Mucosa of descending colon (tissue), 3 donors: ENCODE results near the gene KRT76. TPM values are rescaled to one million over a fixed set of nuclear protein-coding genes. Genes with fewer than 3 reads are reported as not detected.
"Not testable (repeated sequence)": the region's sequence is repeated elsewhere in the genome, so short reads cannot be mapped to it uniquely, and the experiment has no call there.

ENCODE experiments used
- ATAC-seq: fragments of 200-7000 bp; cut with Tn5 transposase; one replicate; pipeline ENCODE4 v1.9.1; 2020; ENCODE audit warnings: mild to moderate bottlenecking, moderate library complexity
- DNase-seq, 3 donors: peaks; one replicate each; pipeline ENCODE4 v3.0.0-alpha.2; 2020
- H3K36me3 ChIP-seq: fragments of 200-600 bp; one replicate; pipeline ENCODE4 v1.8.0; 2021; ENCODE audit warnings: low read depth, mild to moderate bottlenecking
- H3K4me1 ChIP-seq: fragments of 200-600 bp; one replicate; pipeline ENCODE4 v1.8.0; 2021; ENCODE audit warnings: low read depth, mild to moderate bottlenecking
- H3K4me3 ChIP-seq: fragments of 200-600 bp; one replicate; pipeline ENCODE4 v1.8.0; 2021; ENCODE audit warnings: mild to moderate bottlenecking
- H3K9me3 ChIP-seq: fragments of 200-600 bp; one replicate; pipeline ENCODE4 v1.8.0; 2021; ENCODE audit warnings: mild to moderate bottlenecking
- CTCF ChIP-seq: fragments of 200-600 bp; IDR thresholded peaks from one replicate; pipeline ENCODE4 v1.8.0; 2022; ENCODE audit warnings: antibody characterized with exemption, mild to moderate bottlenecking
- intact Hi-C, 2 donors: fragments of 100-400 bp; cut with DNase I in 1 of 2; cut with micrococcal nuclease in 1 of 2; formaldehyde crosslinking; loops; one replicate each; pipeline versions ENCODE4 v1.11.0 to v1.11.1; 2022; cut with DNase I, micrococcal nuclease
- total RNA-seq, 3 donors: library from RNA; stranded (reverse); fragmentation: NEBNext Ultra II Directional in 2 of 3; extraction: Animal tissue kit (Norgen Biotek cat#: 25700) in 2 of 3; gene quantifications; one replicate each; pipeline versions ENCODE4 v1.2.1 to v1.2.4, GENCODE V29; 2021 to 2023
- donor health status: DM: no; HTN: no; CAD: no; lungs with moderate emphysema.
- donor health status: DM: no; HTN: no; CAD: no.
- donor health status: DM: no; HTN: yes; CAD: no.

The KRT76 gene
- total RNA-seq, 3 donors from 2014 or later, result not detected

GRCh38 chr12:52755533-52755932, 21.6 kb downstream of the KRT76 start:
- H3K4me3 ChIP-seq, result no peak overlapping the region
- DNase-seq, result no peak
- H3K9me3 ChIP-seq, result peaks cover 6% of the 10 kb centered on the region
- intact Hi-C loops, result no loop called here
- no peak for TF ChIP-seq CTCF
- no peaks in the 10 kb centered on the region for H3K36me3 ChIP-seq
- H3K4me1 ChIP-seq, result no peaks in the 10 kb centered on the region
- ATAC-seq, result no peak

DNA sequence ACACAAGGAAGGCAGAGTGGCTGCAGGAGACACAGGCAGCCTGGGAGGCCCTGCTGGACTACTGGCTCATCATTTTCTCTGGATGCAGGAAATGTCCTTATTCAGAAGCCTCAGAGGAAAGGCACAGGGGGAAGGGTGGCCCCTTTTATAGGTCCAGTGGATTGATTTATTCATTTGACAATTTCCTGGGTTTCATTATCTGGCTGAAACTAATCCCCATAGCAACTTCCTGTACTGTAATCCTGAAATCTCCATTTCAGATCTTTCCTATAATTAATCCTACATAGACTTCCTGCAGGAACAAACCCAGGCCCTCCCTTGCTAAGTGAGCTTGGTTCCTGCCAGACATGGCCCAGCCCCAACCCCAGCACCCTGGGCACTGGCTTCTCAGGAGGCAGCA, 23.0 kb downstream of the KRT76 start:
- intact Hi-C loops, result no loop called here
- no peaks in the 10 kb centered on the region for H3K4me1 ChIP-seq
- ATAC-seq, result no peak

GRCh38 chr12:52753283-52753682, 23.9 kb downstream of the KRT76 start:
- TF ChIP-seq CTCF, result no peak
- no peak for DNase-seq
- Histone ChIP-seq H3K4me1 (no peaks in the 10 kb centered on the region), H3K36me3 (no peaks in the 10 kb centered on the region), H3K4me3 (no peak overlapping the region), H3K9me3 (no peaks in the 10 kb centered on the region)
- no peak for ATAC-seq
- intact Hi-C loops, result no loop called here

More for the DNA sequence above, 23.0 kb downstream of the KRT76 start:
- peaks cover under 1% of the 10 kb centered on the region for H3K9me3 ChIP-seq
- DNase-seq, result no peak
- H3K36me3 ChIP-seq, result no peaks in the 10 kb centered on the region
- H3K4me3 ChIP-seq, result no peak overlapping the region
- no peak for TF ChIP-seq CTCF

DNA sequence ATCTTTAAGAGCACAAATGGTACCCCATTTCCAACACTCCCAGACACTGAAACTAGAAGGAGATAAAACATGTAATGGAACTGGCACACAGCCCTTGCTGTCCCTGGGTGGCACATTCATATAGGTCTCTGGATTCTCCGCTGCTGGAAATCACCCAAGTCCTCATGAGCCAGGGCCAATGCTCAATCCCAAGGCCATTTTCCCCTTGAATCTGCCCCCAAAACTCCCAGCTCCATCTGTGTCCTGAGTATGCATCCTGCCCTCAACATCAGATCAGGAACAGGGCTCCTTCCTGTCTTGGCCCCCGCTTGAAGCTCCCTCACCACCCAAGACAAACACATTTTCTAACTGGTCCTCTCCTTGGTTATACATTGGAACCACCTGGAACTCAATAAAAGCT, 24.6 kb downstream of the KRT76 start:
- no peak overlapping the region for H3K4me3 ChIP-seq
- no peak for TF ChIP-seq CTCF
- no peak for ATAC-seq
- H3K9me3 ChIP-seq, result no peaks in the 10 kb centered on the region
- no peaks in the 10 kb centered on the region for H3K4me1 ChIP-seq
- DNase-seq, result no peak
- no peaks in the 10 kb centered on the region for H3K36me3 ChIP-seq
- intact Hi-C loops, result no loop called here

DNA sequence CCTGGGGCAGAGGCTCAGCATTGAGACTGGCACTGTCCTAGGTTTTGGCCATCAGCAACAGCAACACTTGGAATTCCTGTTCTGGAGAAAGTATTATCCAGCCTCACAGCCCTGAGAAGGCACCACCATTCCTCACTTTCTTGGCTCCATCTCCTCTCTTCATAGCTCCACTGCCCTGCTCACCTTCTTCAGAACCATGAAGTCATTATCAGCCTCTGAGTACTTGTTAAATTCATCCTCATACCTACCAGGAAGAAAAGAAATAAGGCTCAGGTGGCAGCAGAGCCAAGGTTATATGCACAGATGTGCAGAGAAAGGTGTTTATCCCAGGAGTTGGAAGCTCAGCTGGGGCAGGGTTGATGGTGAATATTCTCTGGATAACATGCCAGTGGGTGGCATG, 25.4 kb downstream of the KRT76 start:
- Histone ChIP-seq H3K36me3 (no peaks in the 10 kb centered on the region), H3K9me3 (no peaks in the 10 kb centered on the region), H3K4me1 (no peaks in the 10 kb centered on the region), H3K4me3 (no peak overlapping the region)
- no peak for DNase-seq
- TF ChIP-seq CTCF, result no peak
- no peak for ATAC-seq
- intact Hi-C loops, result no loop called here

- intact Hi-C loops, ATAC-seq, DNase-seq, H3K9me3 ChIP-seq, H3K36me3 ChIP-seq, H3K4me1 ChIP-seq, H3K4me3 ChIP-seq: not testable (repeated sequence)
Measured at GRCh38 chr12:52750532-52750931, 26.6 kb downstream of the KRT76 start.
